HL-60/S4 (cell line): ENCODE results near the gene MOB3B.

Experiments
- in situ Hi-C: fragments of 300-500 bp; cut with MboI; formaldehyde crosslinking; loops from 2 replicates; pipeline ENCODE4 v1.14.3; 2022; ENCODE audit warnings: low sequenced_read_pairs

MOB3B gene

GRCh38 chr9:27395484-27395921 lies 134.1 kb downstream of the MOB3B start:
- in situ Hi-C loops, result no loop called here

DNA sequence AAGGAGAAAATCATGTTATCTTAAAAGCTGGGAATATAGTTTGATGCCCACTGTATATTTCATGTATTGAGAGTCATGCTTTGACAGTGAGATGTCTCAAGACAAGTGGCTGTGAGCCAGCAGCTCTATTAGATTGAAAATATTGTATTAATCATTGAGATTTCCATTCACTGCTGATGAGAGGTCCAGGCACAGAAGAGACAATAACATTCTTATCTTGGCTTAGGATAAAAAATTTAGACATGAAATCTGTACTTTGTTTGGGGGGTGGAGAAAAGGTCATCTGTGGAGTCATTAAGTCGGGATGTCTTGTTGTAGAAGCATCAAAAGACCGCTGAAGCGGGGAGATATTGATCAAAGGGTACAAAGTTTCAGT lies 134.8 kb downstream of the MOB3B start:
- in situ Hi-C loops, result no loop called here

- in situ Hi-C loops, result no loop called here
These were observed 135.3 kb downstream of the MOB3B start for GRCh38 chr9:27394154-27394825.

DNA sequence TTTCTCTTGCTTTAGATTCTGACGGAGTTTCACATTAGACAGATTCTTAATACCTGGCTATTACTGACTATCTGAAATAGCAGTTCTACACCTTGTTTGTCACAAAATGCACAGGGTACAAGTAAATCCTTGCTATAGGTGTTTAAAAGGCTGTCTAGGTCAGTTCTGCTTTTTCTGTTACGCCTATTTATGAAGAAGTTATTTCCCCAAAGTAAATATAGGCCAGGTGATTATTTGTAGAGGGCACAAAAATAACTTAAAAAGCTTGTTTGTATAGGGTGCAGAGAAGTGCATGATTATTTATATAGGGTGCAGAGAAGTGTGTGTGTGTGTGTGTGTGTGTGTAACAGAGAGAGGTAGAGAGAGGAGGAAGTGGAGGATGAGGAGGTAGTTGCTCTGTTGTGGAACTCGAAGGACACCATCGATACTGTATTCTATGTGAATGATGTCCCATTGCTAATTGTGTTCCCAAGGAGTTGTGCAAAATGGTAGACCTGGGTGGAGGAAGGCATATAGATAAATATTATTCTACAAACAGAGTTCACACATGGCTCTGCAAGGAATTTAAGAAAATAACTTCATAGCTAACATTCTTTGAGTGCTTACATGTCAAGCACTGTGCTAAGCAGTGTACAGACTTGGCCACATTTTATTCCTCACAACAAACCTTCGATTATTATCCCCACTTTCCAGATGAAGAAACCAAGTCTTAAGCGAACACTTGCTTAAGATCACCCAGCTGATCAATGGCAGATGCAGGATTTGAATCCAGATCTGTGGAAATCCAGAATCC lies 136.4 kb downstream of the MOB3B start:
- in situ Hi-C loops, result no loop called here

DNA sequence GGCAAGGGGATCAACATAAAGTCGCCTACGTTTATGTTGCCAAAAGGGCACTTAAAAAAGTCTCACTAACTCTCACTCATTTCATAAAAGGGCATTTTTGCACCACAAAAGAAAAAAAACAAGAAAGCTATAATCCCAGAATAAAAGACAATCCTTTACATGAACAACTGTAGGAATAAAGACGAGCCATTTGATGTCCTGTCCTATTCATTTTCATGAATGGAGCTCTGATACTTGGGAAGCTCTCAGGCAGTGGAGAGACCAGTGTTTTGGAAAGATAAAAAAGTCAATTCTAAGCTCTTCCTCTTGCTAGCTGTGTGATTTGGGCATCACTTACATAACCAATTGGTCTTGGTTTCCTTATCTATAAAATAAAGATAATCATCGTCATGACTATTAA lies 137.2 kb downstream of the MOB3B start:
- in situ Hi-C loops, result no loop called here

GRCh38 chr9:27391040-27391895 lies 138.3 kb downstream of the MOB3B start:
- in situ Hi-C loops, result no loop called here

GRCh38 chr9:27388150-27388549 lies 141.5 kb downstream of the MOB3B start:
- in situ Hi-C loops, result no loop called here

- in situ Hi-C loops, result no loop called here
These were observed 141.9 kb downstream of the MOB3B start for GRCh38 chr9:27387722-27388121.

- in situ Hi-C loops, result no loop called here
These were observed 143.0 kb downstream of the MOB3B start for GRCh38 chr9:27386571-27387091.

DNA sequence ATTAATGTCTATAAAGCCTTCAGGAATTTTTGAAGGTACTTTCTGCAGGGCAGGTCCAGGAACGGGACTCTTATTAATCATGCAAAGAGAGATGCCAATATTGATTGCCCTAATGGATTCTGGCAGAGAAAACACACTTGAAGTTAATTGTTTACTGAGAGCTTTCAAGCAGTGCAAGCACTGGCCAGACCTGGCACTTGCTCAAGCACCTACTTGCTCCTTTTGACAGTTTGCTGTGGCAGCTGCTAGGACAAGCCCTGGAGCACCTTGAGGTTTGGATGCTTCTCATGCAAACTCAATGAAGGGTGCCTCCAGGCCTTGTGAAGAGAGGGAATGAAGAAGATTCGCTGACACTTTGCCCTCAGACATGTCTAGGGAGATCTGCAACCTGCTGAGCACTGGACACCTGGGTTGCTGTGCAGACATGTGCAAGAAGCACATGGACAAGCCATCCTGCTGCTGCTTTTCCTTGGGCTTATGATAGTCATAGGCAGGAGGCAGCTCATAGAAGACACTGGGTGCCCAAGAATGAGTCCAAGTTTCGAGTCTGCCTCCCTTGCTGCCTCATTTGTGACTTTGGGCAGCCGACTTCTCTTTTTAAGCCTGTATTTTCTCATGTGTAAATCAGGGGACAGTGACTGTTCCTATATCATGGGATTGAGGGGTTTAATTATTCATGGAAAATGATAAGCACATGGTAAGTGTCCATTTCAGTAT lies 143.8 kb downstream of the MOB3B start:
- in situ Hi-C loops, result no loop called here

DNA sequence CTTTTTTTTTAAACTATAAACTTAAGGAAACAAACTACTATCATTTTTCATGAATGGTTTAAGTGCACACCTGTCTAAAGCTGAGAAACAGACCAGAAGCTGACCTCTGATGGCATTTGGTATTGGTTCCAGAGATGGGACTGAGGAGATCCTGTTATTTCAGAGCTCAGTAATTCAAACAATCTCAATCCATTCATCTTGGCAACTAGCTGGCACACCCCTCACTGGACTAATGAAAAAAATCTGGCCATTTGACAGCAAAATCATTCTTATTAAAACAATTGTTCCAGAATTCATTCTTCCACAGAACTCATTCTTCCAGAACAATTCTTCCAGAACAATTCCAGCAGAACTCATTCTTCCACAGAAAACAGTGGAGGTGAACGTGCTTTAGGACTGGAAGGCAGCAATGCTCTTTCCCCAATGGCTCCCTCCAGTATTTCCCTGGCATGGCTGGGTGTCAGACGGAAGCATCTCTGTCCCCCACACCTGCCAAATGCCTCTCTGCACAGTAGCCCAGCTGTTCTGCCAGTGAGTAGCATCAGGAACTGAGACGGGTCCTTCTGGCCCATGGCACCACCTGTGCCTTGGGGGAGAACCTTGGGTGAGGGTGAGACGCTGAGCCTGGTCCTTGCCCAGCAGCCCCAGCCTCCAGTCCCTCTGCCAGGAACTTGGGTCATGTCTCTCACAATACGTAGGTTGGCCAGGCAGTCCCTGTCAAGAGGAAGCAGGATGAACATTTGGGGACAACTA lies 145.2 kb downstream of the MOB3B start:
- in situ Hi-C loops, result no loop called here

DNA sequence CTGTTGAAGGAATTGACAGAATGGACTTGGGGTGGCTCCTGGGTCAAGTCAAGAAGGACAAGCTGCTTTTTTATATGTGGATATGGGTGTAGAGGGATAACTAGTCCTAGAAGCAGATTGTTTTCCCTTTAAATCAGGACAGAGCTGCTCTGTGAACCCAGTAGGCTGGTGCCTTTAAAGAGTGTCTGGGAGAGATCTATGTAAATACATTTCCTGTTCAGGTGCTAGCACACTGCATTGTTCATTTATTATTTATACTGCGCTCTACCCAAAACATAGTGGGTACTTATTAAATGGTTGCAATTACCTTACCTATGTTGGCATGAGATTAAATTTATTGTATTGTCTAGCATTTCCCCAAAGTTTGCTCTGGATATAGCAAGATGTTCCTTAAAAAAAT lies 146.1 kb downstream of the MOB3B start:
- in situ Hi-C loops, result no loop called here

GRCh38 chr9:27382975-27383374 lies 146.6 kb downstream of the MOB3B start:
- in situ Hi-C loops, result no loop called here

GRCh38 chr9:27382308-27382707 lies 147.3 kb downstream of the MOB3B start:
- in situ Hi-C loops, result no loop called here

DNA sequence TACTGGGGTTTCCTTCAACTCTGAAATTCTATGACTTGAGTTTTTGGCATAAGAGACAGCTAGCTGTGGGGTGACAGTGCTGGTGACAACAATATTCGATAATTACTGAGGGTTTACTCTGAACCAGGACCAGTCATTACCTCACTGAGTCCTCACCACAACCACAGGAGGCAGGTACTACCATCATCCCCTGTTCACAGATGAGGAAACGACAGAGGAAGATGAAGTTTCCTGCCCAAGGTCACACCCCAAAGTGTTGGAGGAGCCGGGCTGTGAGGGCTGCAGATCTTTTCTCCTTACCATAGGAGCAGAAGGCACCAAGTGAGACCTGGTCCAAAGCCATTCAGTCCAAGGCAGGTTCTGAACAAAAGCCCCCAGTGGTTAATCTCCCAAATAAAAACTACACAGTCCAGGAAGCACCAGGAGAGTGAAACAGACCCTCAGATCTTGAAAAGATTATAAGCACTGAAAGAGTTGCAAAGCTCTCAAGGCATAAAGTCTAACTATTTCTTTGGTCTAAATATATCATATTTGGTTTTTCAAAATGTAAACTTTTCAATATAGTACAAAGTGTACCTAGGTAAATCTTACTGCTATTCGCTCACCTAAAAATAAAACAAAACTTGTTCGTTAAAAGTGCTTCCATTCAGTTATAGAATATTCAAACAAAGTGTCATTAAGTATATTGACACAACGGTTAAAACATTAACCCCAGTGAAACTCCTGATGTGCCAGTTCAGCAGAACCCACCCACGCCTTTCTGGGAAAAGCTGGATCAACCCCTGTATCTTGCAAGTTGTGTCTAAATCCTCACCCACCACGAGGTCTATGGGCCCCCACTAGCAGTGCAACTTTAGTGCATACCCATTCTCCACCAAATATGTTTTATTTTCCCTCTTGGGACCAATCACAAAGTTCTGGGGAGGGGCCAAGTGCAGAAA lies 150.0 kb downstream of the MOB3B start:
- in situ Hi-C loops, result no loop called here

- in situ Hi-C loops, result no loop called here
These were observed 151.7 kb downstream of the MOB3B start for GRCh38 chr9:27377811-27378456.

- in situ Hi-C loops, result no loop called here
These were observed 152.3 kb downstream of the MOB3B start for GRCh38 chr9:27377147-27377807.

DNA sequence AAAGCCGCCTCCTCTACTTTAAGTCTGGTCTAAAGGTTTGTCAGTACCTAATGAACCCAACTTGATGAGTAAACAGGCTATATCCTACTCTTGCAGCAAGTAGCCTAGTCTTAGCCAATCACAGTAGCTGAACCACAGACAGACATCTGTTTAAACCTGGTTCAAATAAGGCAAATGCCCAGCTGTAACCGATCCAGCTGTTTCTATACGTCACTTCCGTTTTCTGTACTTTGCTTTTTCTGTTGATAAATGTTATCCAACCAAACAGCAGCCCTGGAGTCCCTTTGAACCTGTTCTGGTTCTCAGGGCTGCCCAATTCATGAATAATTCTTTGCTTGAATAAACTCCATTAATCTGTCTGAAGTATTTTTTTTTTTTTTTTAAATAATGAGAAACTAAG lies 155.8 kb downstream of the MOB3B start:
- in situ Hi-C loops, result no loop called here
